Bronchial epithelial cell (primary cell): ENCODE results near the gene ZNF737. TPM values are rescaled to one million over a fixed set of nuclear protein-coding genes. Genes with fewer than 3 reads are reported as not detected.
A peak's percentile ranks its signal among the peaks of the same experiment; 100 is the strongest.
"Not testable (repeated sequence)": the region's sequence is repeated elsewhere in the genome, so short reads cannot be mapped to it uniquely, and the experiment has no call there.

Source experiments
- DNase-seq: peaks from one replicate; pipeline ENCODE4 v3.0.0-alpha.2; 2010; ENCODE audit warnings: low read depth
- FAIRE-seq: peaks from 2 replicates; lab custom pipeline; 2011; peaks lifted over from hg19 to GRCh38; lab: Jason Lieb, UNC
- H3K27me3 ChIP-seq: 2 replicates; pipeline ENCODE4 v1.5.1; 2011; ENCODE audit warnings: low read length; ENCODE audit not compliant: control insufficient read depth, insufficient read depth
- H3K36me3 ChIP-seq: 2 replicates; pipeline ENCODE4 v1.5.1; 2011; ENCODE audit warnings: low read length; ENCODE audit not compliant: control insufficient read depth, insufficient read depth
- H3K4me3 ChIP-seq: 2 replicates; pipeline ENCODE4 v1.5.1; 2011; ENCODE audit warnings: mild to moderate bottlenecking, low read depth, low read length, control low read depth
- total RNA-seq: library from RNA; depleted of rRNA; stranded (reverse); fragments of >200 nt; gene quantifications from 2 replicates; pipeline ENCODE4 v1.2.1, GENCODE V29; 2014
- TF ChIP-seq, protein P1 (sequence below): IDR thresholded peaks from 2 replicates; pipeline ENCODE4 v1.5.1; 2011; ENCODE audit warnings: mild to moderate bottlenecking, moderate library complexity, low read length, control low read depth, inconsistent platforms; ENCODE audit not compliant: insufficient read depth, severe bottlenecking

ZNF737 gene
- total RNA-seq, result 3.7 and 6.1 TPM in 2 replicates

- peak; percentile 32 for FAIRE-seq
Observed at GRCh38 chr19:20565321-20566018, at the start of gene ZNF737. ZNF737 (minus strand) TSS chr19:20565781; CDS start chr19:20565640, 141 bp downstream.

GRCh38 chr19:20614971-20615370, 49.4 kb upstream of the ZNF737 start:
- H3K4me3 ChIP-seq, H3K36me3 ChIP-seq, DNase-seq, H3K27me3 ChIP-seq: not testable (repeated sequence)
- FAIRE-seq, result peak; percentile 76

More at GRCh38 chr19:20565321-20566018, at the start of gene ZNF737:
- TF ChIP-seq, protein P1, sequence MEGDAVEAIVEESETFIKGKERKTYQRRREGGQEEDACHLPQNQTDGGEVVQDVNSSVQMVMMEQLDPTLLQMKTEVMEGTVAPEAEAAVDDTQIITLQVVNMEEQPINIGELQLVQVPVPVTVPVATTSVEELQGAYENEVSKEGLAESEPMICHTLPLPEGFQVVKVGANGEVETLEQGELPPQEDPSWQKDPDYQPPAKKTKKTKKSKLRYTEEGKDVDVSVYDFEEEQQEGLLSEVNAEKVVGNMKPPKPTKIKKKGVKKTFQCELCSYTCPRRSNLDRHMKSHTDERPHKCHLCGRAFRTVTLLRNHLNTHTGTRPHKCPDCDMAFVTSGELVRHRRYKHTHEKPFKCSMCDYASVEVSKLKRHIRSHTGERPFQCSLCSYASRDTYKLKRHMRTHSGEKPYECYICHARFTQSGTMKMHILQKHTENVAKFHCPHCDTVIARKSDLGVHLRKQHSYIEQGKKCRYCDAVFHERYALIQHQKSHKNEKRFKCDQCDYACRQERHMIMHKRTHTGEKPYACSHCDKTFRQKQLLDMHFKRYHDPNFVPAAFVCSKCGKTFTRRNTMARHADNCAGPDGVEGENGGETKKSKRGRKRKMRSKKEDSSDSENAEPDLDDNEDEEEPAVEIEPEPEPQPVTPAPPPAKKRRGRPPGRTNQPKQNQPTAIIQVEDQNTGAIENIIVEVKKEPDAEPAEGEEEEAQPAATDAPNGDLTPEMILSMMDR, result peak; percentile 45
- peak within 1 kb of the TSS; percentile 60 for H3K4me3 ChIP-seq
- H3K36me3 ChIP-seq, result no peaks in the 10 kb centered on the region
- H3K27me3 ChIP-seq, result no peaks in the 10 kb centered on the region
- peak; percentile 87 for DNase-seq

- DNase-seq (no peak), FAIRE-seq (no peak)
- H3K27me3 ChIP-seq, result no peaks in the 10 kb centered on the region
- no peaks in the 10 kb centered on the region for H3K36me3 ChIP-seq
- no peak overlapping the region for H3K4me3 ChIP-seq
- TF ChIP-seq, protein P1, result no peak
Observed at GRCh38 chr19:20612711-20613316, 47.2 kb upstream of the ZNF737 start.

DNA sequence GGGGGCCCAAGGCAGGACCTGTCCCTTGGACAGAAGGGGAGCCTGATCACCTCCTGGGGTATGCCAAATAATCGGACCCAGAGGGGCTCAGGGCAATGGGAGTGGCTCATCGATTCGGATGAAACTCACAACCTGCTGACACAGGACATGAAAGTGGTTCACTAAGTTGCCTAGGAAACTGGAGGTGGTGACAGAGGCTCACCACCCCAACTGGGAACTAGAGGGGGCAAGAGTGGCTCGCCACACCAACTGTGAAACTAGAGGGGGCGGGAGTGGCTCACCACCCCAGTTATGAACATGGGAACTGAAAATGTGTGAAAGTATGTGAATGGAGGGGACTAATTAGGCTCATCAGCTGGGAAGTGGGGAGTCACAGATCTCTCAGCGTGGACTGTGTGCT, 46.3 kb upstream of the ZNF737 start:
- Histone ChIP-seq H3K27me3 (no peaks in the 10 kb centered on the region), H3K4me3 (no peak overlapping the region), H3K36me3 (no peaks in the 10 kb centered on the region)
- no peak for DNase-seq
- TF ChIP-seq, protein P1, result no peak
- no peak for FAIRE-seq

GRCh38 chr19:20607943-20608342, 42.4 kb upstream of the ZNF737 start:
- no peak for FAIRE-seq
- Histone ChIP-seq H3K27me3 (no peaks in the 10 kb centered on the region), H3K4me3 (no peak overlapping the region), H3K36me3 (no peaks in the 10 kb centered on the region)
- TF ChIP-seq, protein P1, result no peak
- no peak for DNase-seq

DNA sequence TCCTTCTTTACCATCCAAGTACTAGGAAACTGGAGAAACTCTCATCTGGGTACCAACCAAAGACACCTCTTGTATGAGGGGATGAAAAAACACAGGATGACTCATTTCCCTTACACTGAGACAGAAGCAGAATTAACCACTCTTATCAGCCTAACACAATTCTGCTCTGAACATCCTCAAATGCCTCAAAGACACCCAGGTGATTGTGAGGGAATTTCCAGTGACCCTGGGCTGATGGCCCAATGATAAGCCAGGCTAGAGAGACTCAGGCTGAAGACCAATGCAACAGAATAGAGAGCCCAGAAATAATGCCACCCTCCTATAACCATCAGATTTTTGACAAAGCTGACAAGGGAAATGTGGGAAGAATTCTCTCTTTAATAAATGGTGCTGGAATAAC, 7.0 kb downstream of the ZNF737 start:
- DNase-seq (no peak), FAIRE-seq (no peak)
- H3K27me3 ChIP-seq, result no peaks in the 10 kb centered on the region
- no peaks in the 10 kb centered on the region for H3K36me3 ChIP-seq
- H3K4me3 ChIP-seq, result no peak overlapping the region
- TF ChIP-seq, protein P1, result no peak
